Measurements from ENCODE around the gene EFS.

DNA sequence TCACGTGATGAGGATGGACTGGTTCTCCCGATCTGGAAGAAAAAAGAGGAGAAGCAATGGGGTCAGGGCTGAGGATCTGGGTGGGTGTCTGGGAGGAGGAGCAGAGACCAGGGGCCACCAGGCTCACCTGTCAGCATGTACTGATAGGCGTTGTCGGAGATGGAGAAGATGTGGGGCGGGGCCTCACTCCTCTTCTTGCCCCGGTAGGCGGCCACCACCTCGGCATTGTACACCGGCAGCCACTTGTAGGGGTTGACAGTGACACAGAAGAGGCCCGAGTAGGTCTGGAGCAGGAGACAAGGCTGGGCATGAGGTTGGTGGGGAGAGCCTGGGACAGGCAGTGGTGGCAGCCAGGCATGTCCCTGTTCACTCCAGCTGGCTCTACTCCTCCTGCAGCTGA is 40.1 kb upstream of the EFS start:
- no peak for TF ChIP-seq POLR2A (IDR thresholded peaks at IDR 0.05)
- TF ChIP-seq, protein P1, sequence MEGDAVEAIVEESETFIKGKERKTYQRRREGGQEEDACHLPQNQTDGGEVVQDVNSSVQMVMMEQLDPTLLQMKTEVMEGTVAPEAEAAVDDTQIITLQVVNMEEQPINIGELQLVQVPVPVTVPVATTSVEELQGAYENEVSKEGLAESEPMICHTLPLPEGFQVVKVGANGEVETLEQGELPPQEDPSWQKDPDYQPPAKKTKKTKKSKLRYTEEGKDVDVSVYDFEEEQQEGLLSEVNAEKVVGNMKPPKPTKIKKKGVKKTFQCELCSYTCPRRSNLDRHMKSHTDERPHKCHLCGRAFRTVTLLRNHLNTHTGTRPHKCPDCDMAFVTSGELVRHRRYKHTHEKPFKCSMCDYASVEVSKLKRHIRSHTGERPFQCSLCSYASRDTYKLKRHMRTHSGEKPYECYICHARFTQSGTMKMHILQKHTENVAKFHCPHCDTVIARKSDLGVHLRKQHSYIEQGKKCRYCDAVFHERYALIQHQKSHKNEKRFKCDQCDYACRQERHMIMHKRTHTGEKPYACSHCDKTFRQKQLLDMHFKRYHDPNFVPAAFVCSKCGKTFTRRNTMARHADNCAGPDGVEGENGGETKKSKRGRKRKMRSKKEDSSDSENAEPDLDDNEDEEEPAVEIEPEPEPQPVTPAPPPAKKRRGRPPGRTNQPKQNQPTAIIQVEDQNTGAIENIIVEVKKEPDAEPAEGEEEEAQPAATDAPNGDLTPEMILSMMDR (IDR thresholded peaks at IDR 0.05) = no peak

Data from breast epithelium (tissue), 3 donors.